H4 (cell line): ENCODE results near the gene MTCH1. TPM values are rescaled to one million over a fixed set of nuclear protein-coding genes. Genes with fewer than 3 reads are reported as not detected.

Experiments used
- DNase-seq: peaks from one replicate; pipeline ENCODE4 v3.0.0-alpha.2; 2015; ENCODE audit warnings: low spot score
- total RNA-seq: library from RNA; depleted of rRNA; stranded (reverse); fragments of >200 nt; shearing (Covaris generic); gene quantifications from 2 replicates; pipeline ENCODE4 v1.2.3, GENCODE V29; 2014; rRNA removed

Gene MTCH1
- total RNA-seq, 1 experiment from 2014 or later = 165 TPM

DNA sequence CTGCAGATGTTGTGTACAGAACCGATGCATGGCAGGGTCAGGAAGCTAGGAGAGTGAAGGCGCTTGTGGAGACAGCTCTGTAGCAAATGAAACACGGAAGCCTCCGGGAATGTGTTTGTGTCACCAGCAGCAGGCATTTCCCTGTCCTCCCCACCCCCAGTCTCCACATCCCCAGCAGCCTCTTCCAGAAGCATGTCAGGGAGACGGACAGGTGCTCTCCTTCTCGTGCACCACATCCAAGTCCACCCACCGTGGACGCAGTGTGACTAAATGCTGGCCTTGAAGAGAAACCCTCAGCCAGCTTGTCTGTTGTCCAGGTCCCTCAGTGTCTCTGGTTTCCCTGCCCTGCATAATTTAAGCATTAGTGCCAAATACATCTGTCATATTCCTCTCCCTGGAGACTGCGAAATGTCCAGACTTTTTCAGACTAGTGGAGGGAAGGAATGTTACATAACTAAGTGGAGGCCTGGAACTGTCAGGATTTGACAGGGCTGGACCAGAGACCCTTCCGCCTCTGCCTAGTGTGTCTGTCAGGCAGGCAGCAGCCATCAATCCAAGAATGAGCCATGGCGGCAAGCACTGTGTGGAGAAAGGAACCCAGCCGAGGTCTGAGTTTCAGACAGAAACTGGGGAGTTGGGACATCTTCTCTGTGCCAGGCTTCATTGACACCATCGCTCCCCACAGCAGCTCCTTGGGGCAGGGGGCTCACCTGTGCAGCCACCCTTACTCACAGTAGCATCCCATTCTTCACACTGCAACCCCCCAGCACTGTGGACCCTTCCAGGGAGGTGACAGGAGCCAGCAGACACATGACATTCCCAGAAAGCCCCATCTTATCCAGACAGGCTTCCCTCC is 58.1 kb downstream of the MTCH1 start:
- no peak for DNase-seq

DNA sequence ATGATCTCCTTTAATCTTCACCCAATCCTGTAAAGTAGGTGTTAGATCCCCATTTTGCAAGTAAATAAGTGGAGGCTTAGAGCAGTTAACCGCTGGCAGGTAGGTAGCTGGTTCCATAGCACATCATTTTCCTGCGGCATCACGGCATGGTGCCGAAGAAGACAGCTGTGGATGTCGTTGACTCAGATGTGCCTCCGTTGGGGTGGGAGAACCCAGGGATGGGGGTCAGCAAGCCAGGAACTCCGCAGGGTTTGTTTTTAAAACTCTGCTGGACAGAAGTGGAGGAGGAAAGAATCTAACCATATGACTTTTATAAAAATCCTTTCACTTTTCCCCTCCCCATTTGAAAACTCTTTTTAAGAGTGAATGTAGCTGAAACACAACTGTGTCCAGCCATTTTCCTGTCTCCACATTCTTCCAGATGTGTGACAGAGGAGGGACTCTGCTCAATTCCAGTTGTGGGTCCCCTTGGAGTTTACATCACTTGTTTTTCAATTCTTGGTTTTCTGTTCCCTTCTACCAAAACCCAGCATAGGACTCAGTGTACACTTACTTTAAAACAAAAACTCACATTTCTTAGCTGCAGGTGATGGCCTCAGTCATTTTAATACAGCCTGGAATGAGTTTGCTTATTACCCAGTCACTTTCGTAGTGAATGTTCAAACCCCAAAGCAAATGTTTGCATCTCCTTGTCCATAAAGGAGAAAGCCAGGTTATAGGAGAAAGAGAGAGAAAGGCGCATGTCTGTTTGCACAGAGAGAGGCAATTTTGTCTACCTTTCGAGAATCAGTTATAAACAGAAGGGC is 59.1 kb downstream of the MTCH1 start:
- DNase-seq = no peak

- no peak for DNase-seq
Observed at GRCh38 chr6:36925809-36926208, 60.2 kb downstream of the MTCH1 start.

DNA sequence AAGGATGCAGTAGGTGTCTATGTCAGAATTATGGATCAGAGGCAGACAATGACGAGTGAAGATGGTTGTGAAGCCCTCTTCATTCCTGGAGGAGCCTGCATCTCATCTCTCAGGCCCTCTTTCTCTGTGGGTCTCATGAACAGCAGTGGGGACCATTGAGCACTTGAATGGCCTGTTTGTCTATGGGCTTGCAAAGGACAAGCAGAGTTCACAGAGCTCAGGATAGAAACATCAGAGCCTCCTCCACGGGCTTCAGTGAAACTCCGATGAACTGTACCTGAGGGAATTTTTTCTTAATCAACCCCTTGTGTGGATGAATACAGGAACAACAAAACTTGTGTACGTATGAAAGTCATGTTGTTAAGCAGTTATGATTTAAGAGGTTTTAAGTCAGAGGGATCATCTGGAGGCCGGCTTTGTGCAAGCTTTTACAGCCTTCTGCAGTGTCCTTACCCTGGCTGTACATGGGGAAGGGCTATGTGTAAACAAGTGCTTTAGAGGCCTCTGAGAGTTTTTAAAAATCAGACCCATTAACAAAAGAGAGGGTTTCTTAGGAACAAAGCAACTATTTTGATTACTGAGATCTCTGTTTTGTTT is 61.1 kb downstream of the MTCH1 start:
- DNase-seq = no peak

DNA sequence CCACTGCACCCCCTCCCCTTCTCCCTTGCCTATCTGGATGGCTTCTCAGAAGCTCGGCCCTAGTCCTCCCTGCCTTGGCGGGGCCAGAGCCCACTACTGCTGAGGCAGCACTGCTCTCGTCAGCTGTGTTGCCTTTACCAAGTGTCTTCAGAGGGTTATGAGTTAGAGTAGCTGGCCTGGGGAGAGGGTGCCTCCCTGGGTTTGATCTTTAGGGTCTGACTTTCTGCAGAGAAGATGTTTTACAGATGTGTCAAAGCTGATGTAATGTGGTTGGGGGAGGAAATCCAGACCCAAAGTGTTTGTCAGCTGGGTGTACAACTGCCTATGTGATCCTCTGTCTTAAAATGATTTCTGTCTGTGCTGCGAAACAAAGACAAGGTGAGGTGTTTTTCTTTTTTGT is 61.9 kb downstream of the MTCH1 start:
- no peak for DNase-seq

DNA sequence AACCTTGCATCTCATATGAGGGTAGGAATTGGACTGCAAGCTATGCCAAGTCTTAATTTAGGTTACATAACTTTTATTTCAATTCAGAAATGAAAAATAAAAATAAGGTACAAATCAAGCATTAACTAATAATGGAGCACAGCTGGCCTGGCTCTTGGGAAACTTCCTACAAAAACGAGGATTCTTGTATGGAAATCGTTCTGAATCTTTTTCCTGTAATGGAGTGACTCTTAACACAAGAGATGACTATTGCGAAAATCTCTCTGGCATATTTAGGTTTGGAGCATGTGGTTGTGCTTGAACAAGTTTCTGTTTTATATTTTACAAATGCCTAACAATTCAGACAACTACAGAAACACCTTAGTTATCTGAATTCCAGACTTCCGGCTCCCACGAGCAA is 65.5 kb downstream of the MTCH1 start:
- DNase-seq = no peak

GRCh38 chr6:36920049-36920448 is 65.9 kb downstream of the MTCH1 start:
- DNase-seq = no peak

Other genes starting within 250 kb of the MTCH1 start
- gene CPNE5, start 146.8 kb downstream of the MTCH1 start, total RNA-seq = not detected in 2 replicates
- gene PPIL1, start 111.4 kb downstream of the MTCH1 start, total RNA-seq = 76.8 and 78.3 TPM in 2 replicates
- 34.2 and 39.6 TPM in 2 replicates for gene C6orf89, start 100.2 kb downstream of the MTCH1 start, total RNA-seq
- gene PI16, start 31.5 kb downstream of the MTCH1 start, total RNA-seq = not detected in 2 replicates
- not detected in 2 replicates for gene FGD2, start 19.5 kb upstream of the MTCH1 start, total RNA-seq
- 9.2 and 12.3 TPM in 2 replicates for gene PIM1, start 184.0 kb upstream of the MTCH1 start, total RNA-seq